HT1080 (cell line): ENCODE data around the gene TNFRSF17. TPM values are rescaled to one million over a fixed set of nuclear protein-coding genes. Genes with fewer than 3 reads are reported as not detected.
"Not testable (repeated sequence)": the region's sequence is repeated elsewhere in the genome, so short reads cannot be mapped to it uniquely, and the experiment has no call there.

Experiments
- DNase-seq: peaks from one replicate; pipeline ENCODE4 v3.0.0-alpha.2; 2015; ENCODE audit warnings: low read depth
- polyA plus RNA-seq, 2 experiments: library from polyadenylated mRNA; depleted of rRNA; stranded (reverse); fragments of >200 nt; gene quantifications; 2 replicates each; pipeline ENCODE4 v1.2.3, GENCODE V29; 2015
- total RNA-seq: library from RNA; depleted of rRNA; stranded (reverse); fragments of >200 nt; shearing (Covaris generic); gene quantifications from 2 replicates; pipeline ENCODE4 v1.2.3, GENCODE V29; 2014; rRNA removed

Gene TNFRSF17
- total RNA-seq = not detected in 2 replicates
- polyA plus RNA-seq (2015; cell fraction: cytosol; rRNA removed) = not detected in 2 replicates
- not detected in 2 replicates for polyA plus RNA-seq (2015; cell fraction: nucleus; rRNA removed)

GRCh38 chr16:11964761-11965551 lies at the start of gene TNFRSF17:
TSS of gene TNFRSF17 (plus strand) at chr16:11965210. CDS start at chr16:11965325, 115 bp downstream.
- DNase-seq = no peak

GRCh38 chr16:11915644-11916523 lies 49.1 kb upstream of the TNFRSF17 start, which contains the start of gene GSPT1:
TSS of gene GSPT1 (minus strand) at chr16:11915956. CDS start at chr16:11915720, 236 bp downstream.
- DNase-seq = peak; percentile 98

GRCh38 chr16:11916524-11917285 lies 48.3 kb upstream of the TNFRSF17 start:
- DNase-seq = peak; percentile 86

- DNase-seq = not testable (repeated sequence)
These were observed 41.0 kb upstream of the TNFRSF17 start for GRCh38 chr16:11924046-11924445.

GRCh38 chr16:11927350-11927749 lies 37.7 kb upstream of the TNFRSF17 start:
- DNase-seq = not testable (repeated sequence)

GRCh38 chr16:11941945-11942344 lies 23.1 kb upstream of the TNFRSF17 start, which contains the start of gene NPIPB2:
TSS of gene NPIPB2 (minus strand) at chr16:11942045. CDS start at chr16:11942045, 0 bp downstream.
- not testable (repeated sequence) for DNase-seq

- DNase-seq = peak; percentile 16
These were observed 18.6 kb upstream of the TNFRSF17 start for GRCh38 chr16:11946433-11946832.

- no peak for DNase-seq
These were observed 16.2 kb upstream of the TNFRSF17 start for GRCh38 chr16:11948819-11949218.

GRCh38 chr16:11949527-11949926 lies 15.5 kb upstream of the TNFRSF17 start:
- peak; percentile 68 for DNase-seq

- no peak for DNase-seq
These were observed 14.6 kb upstream of the TNFRSF17 start for GRCh38 chr16:11950388-11950787.

GRCh38 chr16:11953576-11953975 lies 11.4 kb upstream of the TNFRSF17 start:
- not testable (repeated sequence) for DNase-seq

GRCh38 chr16:11955713-11956123 lies 9.3 kb upstream of the TNFRSF17 start:
- DNase-seq = peak; percentile 96

- DNase-seq = no peak
These were observed 8.5 kb upstream of the TNFRSF17 start for GRCh38 chr16:11956558-11956957.

- no peak for DNase-seq
These were observed 7.2 kb upstream of the TNFRSF17 start for GRCh38 chr16:11957591-11958395.

- not testable (repeated sequence) for DNase-seq
These were observed 2.6 kb upstream of the TNFRSF17 start for GRCh38 chr16:11962457-11962856.

GRCh38 chr16:11962978-11963377 lies 2.0 kb upstream of the TNFRSF17 start:
- not testable (repeated sequence) for DNase-seq

- DNase-seq = no peak
These were observed 1.3 kb upstream of the TNFRSF17 start for GRCh38 chr16:11963706-11964105.

GRCh38 chr16:11966173-11966572 lies 1.2 kb downstream of the TNFRSF17 start:
- DNase-seq = no peak

- DNase-seq = no peak
These were observed 2.3 kb downstream of the TNFRSF17 start for GRCh38 chr16:11967195-11967911.
